DOHH2 (cell line): ENCODE data around the gene GREB1.

Experiments
- CTCF ChIP-seq: fragments of 200-600 bp; sonication (generic); IDR thresholded peaks from one replicate; pipeline ENCODE4 v1.5.1; 2014; ENCODE audit warnings: antibody characterized with exemption, mild to moderate bottlenecking, low read depth, low read length; ENCODE audit not compliant: poor library complexity, severe bottlenecking
- EZH2phosphoT487 ChIP-seq: fragments of 200-600 bp; sonication (generic); IDR thresholded peaks from 2 replicates; pipeline ENCODE4 v1.6.1; 2017; ENCODE audit warnings: borderline replicate concordance, mild to moderate bottlenecking, antibody characterized with exemption, low read length, moderate library complexity, mixed read lengths

GRCh38 chr2:11685906-11686470 is 152.1 kb downstream of the GREB1 start:
- TF ChIP-seq CTCF (no peak), EZH2phosphoT487 (no peak)
